NCI-H2171 treated with DMSO at 0.1 percent for 48 hours (cell line): Measurements from ENCODE around the gene MT1A.
A peak's percentile ranks its signal among the peaks of the same experiment; 100 is the strongest.

Source experiments
- DNase-seq: peaks from one replicate; lab custom pipeline; 2025; lab: John Stamatoyannopoulos, UW

MT1A gene

DNA sequence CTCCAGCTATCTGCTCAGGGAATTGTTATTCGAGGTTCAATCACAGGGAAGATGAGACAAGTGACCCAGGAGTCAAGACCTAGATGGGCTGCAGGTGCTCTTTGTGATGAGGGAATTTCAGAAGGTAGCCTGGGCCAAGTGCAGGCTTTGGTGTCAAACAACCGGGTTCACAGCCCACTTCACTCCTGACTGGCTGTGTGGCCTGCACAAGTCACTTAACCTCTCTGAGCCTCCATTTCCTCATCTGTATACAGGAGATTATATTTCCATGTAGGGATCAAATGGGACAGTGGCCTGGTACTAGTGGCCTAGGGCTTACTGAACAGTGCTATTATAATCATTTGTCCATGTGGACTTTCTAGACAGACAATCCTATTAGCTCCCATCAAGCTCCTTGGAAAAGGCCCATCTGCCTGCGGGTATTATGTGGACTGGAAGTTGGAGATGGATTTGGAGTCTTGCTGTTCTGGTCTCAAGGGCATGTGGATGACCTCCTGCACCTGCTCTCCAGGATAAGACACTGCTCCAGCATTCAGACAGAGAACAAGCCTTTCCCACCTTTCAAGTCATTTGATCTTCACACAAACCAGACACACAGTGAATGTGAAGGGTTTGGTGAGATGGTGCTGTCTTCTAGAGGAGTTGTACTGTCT is 40.7 kb downstream of the MT1A start:
- DNase-seq: no peak

DNA sequence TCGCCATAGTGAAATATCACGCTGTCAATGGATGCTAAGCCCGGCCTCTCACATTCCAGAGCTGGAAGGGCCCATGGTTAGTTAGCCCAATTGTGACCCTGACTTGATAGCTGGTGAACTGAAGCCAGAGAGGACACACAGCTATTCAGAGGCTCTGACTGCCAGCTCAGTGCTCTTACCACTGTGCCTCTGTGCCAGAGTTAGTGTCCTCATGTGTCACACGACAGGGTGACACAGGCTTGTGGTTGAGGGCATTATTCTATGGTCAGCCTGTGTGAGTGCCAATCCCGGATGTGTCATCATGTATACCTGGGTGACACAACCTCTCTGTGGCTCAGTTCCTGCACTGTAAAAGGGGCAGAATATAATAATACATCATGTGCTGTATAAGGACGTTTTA is 41.4 kb downstream of the MT1A start:
- DNase-seq: no peak

DNA sequence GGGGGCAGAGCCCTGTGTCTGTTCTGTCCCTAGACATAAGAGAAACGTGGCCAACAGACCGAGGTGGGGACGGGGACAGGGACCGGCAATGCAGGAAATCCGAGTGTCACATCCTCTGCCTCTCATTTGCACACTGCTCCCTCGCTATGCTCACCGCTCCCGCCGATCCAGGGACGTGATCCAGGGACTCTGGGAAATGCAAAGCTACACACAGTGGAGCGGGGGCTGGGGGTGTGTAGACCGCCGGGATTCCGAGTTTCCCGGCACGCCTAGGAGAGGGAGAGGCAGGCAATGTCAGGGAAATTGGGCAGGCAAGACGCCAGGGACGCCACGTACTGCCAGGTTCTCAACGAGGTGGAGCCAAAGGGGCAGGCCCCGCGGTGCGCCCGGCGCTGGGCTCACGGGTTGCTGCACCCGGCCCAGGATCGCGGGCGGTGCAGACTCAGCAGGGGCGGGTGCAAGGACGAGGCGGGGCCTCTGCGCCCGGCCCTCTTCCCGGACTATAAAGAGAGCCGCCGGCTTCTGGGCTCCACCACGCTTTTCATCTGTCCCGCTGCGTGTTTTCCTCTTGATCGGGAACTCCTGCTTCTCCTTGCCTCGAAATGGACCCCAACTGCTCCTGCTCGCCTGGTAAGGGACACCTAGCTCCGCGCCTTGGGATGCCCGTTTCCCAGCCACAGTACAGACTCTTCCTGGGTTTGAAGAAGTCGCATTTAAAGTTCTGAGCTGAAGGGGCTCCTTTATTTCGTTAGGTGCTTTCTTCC is 43.7 kb downstream of the MT1A start, which contains the start of gene MT1X:
Gene MT1X (plus strand): TSS at position 532 of the 764 bp plus-strand sequence. CDS start 71 bp downstream, at position 603.
- DNase-seq: peak; percentile 89

DNA sequence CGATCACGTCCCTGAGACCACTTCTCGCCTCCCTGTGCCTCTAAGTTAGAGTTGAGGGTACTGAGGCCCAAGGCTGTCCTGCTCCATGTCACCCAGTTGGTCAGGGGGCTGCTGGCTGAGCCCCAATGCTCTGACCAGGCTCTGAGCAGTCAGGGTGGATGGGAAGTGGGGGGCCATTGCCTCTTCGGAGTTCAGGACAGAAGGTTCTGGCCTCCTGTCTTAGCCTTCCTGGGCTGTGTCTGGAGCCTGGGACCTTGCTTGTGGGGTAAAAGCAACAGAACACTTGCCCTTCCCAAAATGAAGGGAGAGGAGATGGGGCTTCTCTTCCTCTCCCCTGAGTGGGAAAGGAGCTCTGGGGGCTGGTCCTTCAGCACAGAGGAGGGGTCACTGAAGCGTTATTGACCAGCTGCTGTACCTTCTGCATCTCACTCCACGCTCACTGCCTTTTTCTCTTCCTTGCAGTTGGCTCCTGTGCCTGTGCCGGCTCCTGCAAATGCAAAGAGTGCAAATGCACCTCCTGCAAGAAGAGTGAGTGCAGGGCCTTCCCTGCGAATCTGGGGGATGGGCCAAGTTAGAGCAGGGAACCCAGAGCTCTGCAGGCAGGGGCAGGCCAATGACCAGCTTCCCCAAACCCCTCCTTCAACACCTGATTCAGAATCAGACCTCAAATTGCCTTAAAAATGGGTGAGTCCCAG is 44.4 kb downstream of the MT1A start:
- DNase-seq: no peak

DNA sequence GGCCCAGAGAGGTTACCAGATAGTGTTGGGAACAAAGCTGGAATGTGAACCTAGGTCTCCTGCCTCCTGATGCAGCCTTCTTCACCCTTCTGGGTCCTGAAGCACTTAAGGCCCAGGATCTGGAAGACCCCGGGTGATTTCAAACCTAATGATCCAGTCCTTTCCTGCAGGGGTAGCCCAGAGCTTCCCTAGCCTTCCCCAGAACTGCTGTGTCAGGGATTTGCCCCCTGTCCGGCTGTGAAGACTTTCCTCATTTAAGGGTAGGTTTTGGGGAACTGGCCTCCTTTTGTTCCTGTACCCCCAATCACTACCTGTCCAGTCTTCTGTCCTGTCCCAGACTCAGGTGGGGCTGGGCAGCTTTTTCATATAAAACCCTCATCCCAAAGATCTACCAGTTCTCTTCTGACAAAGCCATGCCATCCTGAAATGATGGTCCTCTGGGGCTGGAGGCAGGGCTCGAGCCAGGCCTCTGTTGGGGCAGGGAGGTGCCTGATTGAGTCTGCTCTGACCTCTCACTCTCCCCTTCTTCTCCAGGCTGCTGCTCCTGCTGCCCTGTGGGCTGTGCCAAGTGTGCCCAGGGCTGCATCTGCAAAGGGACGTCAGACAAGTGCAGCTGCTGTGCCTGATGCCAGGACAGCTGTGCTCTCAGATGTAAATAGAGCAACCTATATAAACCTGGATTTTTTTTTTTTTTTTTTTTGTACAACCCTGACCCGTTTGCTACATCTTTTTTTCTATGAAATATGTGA is 45.1 kb downstream of the MT1A start:
- peak; percentile 19 for DNase-seq

GRCh38 chr16:56684256-56684925 is 45.9 kb downstream of the MT1A start:
- no peak for DNase-seq

GRCh38 chr16:56684926-56685590 is 46.6 kb downstream of the MT1A start:
- DNase-seq: no peak

GRCh38 chr16:56686758-56687157 is 48.3 kb downstream of the MT1A start:
- no peak for DNase-seq

GRCh38 chr16:56688762-56689161 is 50.3 kb downstream of the MT1A start:
- peak; percentile 38 for DNase-seq

DNA sequence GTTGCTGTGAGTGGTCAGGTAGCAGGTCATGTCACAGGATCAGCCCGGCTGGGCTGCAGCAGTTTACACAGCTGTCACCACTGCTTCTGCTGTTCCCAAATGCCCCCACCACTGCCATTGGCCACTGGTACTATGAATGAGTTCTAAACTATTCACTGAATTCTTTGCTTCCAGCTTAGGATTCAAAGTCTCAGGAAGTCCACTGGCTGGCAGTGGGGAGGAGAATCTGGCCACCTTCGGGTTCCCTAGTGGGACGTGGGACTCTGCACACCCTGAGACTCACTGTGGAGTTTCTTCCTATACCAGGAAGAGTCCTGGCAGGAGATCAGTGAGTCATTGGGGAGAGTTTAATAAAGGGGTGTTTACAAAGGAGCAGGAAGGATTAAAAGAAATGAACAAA is 50.7 kb downstream of the MT1A start:
- no peak for DNase-seq
